Mucosa of descending colon (tissue), 3 donors: Measurements from ENCODE around the gene CCDC88C. TPM values are rescaled to one million over a fixed set of nuclear protein-coding genes. Genes with fewer than 3 reads are reported as not detected.
"Not testable (repeated sequence)": the region's sequence is repeated elsewhere in the genome, so short reads cannot be mapped to it uniquely, and the experiment has no call there.

Source experiments
- ATAC-seq: fragments of 200-7000 bp; cut with Tn5 transposase; one replicate; pipeline ENCODE4 v1.9.1; 2020; ENCODE audit warnings: mild to moderate bottlenecking, moderate library complexity
- DNase-seq, 3 donors: peaks; one replicate each; pipeline ENCODE4 v3.0.0-alpha.2; 2020
- H3K36me3 ChIP-seq: fragments of 200-600 bp; one replicate; pipeline ENCODE4 v1.8.0; 2021; ENCODE audit warnings: low read depth, mild to moderate bottlenecking
- H3K4me1 ChIP-seq: fragments of 200-600 bp; one replicate; pipeline ENCODE4 v1.8.0; 2021; ENCODE audit warnings: low read depth, mild to moderate bottlenecking
- H3K4me3 ChIP-seq: fragments of 200-600 bp; one replicate; pipeline ENCODE4 v1.8.0; 2021; ENCODE audit warnings: mild to moderate bottlenecking
- H3K9me3 ChIP-seq: fragments of 200-600 bp; one replicate; pipeline ENCODE4 v1.8.0; 2021; ENCODE audit warnings: mild to moderate bottlenecking
- intact Hi-C, 2 donors: fragments of 100-400 bp; cut with DNase I in 1 of 2; cut with micrococcal nuclease in 1 of 2; formaldehyde crosslinking; loops; one replicate each; pipeline versions ENCODE4 v1.11.0 to v1.11.1; 2022; cut with DNase I, micrococcal nuclease
- total RNA-seq, 3 donors: library from RNA; stranded (reverse); fragmentation: NEBNext Ultra II Directional in 2 of 3; extraction: Animal tissue kit (Norgen Biotek cat#: 25700) in 2 of 3; gene quantifications; one replicate each; pipeline versions ENCODE4 v1.2.1 to v1.2.4, GENCODE V29; 2021 to 2023
- TF ChIP-seq, protein P1 (sequence below): fragments of 200-600 bp; IDR thresholded peaks from one replicate; pipeline ENCODE4 v1.8.0; 2022; ENCODE audit warnings: antibody characterized with exemption, mild to moderate bottlenecking
- donor health status: DM: no; HTN: no; CAD: no; lungs with moderate emphysema.
- donor health status: DM: no; HTN: no; CAD: no.
- donor health status: DM: no; HTN: yes; CAD: no.

The CCDC88C gene
- total RNA-seq, 3 donors from 2014 or later, result 30.1 to 62.1 (median 56.6) TPM

- DNase-seq (no peak), ATAC-seq (peak; percentile 56)
- intact Hi-C loops, result no loop called here
- no peaks in the 10 kb centered on the region for H3K9me3 ChIP-seq
- H3K4me3 ChIP-seq, result no peak overlapping the region
- H3K4me1 ChIP-seq, result peaks cover 5% of the 10 kb centered on the region
- no peaks in the 10 kb centered on the region for H3K36me3 ChIP-seq
- TF ChIP-seq, protein P1, sequence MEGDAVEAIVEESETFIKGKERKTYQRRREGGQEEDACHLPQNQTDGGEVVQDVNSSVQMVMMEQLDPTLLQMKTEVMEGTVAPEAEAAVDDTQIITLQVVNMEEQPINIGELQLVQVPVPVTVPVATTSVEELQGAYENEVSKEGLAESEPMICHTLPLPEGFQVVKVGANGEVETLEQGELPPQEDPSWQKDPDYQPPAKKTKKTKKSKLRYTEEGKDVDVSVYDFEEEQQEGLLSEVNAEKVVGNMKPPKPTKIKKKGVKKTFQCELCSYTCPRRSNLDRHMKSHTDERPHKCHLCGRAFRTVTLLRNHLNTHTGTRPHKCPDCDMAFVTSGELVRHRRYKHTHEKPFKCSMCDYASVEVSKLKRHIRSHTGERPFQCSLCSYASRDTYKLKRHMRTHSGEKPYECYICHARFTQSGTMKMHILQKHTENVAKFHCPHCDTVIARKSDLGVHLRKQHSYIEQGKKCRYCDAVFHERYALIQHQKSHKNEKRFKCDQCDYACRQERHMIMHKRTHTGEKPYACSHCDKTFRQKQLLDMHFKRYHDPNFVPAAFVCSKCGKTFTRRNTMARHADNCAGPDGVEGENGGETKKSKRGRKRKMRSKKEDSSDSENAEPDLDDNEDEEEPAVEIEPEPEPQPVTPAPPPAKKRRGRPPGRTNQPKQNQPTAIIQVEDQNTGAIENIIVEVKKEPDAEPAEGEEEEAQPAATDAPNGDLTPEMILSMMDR, result no peak
Observed at GRCh38 chr14:91246051-91246852, 171.4 kb downstream of the CCDC88C start.

GRCh38 chr14:91245616-91246015 lies 172.0 kb downstream of the CCDC88C start:
- H3K36me3 ChIP-seq, ATAC-seq, H3K9me3 ChIP-seq, intact Hi-C loops, H3K4me1 ChIP-seq, H3K4me3 ChIP-seq: not testable (repeated sequence)
- peak in 1 of 3 donors; percentile 41 for DNase-seq

- Histone ChIP-seq H3K4me1 (peaks cover 5% of the 10 kb centered on the region), H3K36me3 (no peaks in the 10 kb centered on the region), H3K4me3 (no peak overlapping the region), H3K9me3 (no peaks in the 10 kb centered on the region)
- intact Hi-C loops, result no loop called here
- ATAC-seq (peak; percentile 51), DNase-seq (peak in 2 of 3 donors; percentile 48 to 77)
- TF ChIP-seq, protein P1, result no peak
Observed at GRCh38 chr14:91245029-91245428, 172.6 kb downstream of the CCDC88C start.

DNA sequence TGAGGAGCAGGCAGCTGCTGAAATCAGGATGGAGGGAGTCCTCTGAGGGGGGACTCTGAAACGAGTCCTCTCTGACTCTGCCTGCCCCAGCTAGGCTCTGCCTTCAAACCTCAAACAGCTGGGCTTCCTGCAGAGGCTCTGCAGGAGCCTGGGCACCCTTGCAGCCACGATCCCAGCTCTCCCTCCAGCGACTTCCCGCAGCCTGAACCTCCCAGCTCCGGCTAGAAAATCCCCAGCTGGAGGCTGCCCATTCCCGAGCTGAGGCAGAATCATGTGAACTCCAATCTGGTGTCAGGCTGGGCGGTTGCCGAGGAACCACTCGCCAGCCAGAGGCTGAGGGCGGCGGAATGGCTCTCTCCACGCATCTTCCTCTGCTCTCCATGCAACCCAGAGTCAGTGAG lies 173.1 kb downstream of the CCDC88C start, which contains the start of gene GPR68:
GPR68 (minus strand) TSS at position 204 of the 401 bp plus-strand sequence. CDS start 9,654 bp downstream, outside the sequence.
- TF ChIP-seq, protein P1, result no peak
- Histone ChIP-seq H3K36me3 (no peaks in the 10 kb centered on the region), H3K9me3 (no peaks in the 10 kb centered on the region), H3K4me1 (peaks cover 5% of the 10 kb centered on the region), H3K4me3 (no peak within 1 kb of the TSS)
- intact Hi-C loops, result no loop called here
- DNase-seq (peak; percentile 50 to 68 (median 52)), ATAC-seq (peak; percentile 47)

GRCh38 chr14:91243074-91243471 lies 174.5 kb downstream of the CCDC88C start:
- intact Hi-C loops, result no loop called here
- ATAC-seq (no peak), DNase-seq (peak in 1 of 3 donors; percentile 38)
- TF ChIP-seq, protein P1, result no peak
- no peaks in the 10 kb centered on the region for H3K9me3 ChIP-seq
- no peak overlapping the region for H3K4me3 ChIP-seq
- H3K36me3 ChIP-seq, result no peaks in the 10 kb centered on the region
- H3K4me1 ChIP-seq, result peaks cover 5% of the 10 kb centered on the region

DNA sequence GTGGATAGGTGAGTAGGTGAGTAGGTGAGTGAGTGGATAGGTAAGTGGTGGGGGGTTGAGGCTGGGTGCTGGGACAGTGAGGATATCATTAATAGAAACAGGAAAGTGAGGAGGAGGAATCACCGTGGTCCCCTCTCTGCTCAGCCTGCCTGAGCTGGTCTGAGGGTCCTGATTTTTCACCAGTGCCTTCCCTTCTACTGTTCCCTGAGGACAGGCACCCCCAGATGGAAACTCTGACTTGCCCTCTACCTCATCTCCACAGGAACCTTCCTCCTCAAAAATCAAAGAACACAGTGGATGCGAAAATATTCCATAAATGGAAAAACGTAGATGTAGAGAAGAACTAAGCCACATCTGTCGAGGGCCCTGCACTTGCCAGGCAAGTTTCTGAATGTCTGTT lies 175.0 kb downstream of the CCDC88C start:
- Histone ChIP-seq H3K4me1 (peaks cover 5% of the 10 kb centered on the region), H3K36me3 (no peaks in the 10 kb centered on the region), H3K4me3 (no peak overlapping the region), H3K9me3 (no peaks in the 10 kb centered on the region)
- DNase-seq (peak in 1 of 3 donors; percentile 8), ATAC-seq (no peak)
- intact Hi-C loops, result no loop called here
- TF ChIP-seq, protein P1, result no peak
